Measurements from ENCODE around the gene USP7. TPM values are rescaled to one million over a fixed set of nuclear protein-coding genes. Genes with fewer than 3 reads are reported as not detected.
A peak's percentile ranks its signal among the peaks of the same experiment; 100 is the strongest.
"Not testable (repeated sequence)": the region's sequence is repeated elsewhere in the genome, so short reads cannot be mapped to it uniquely, and the experiment has no call there.

USP7 gene
- polyA plus RNA-seq, 3 donors = 2.4 to 31.7 (median 4.1) TPM

GRCh38 chr16:8874388-8874787 is 89.3 kb downstream of the USP7 start:
- DNase-seq = no peak
- Histone ChIP-seq H3K9me3 (replicated peaks in 1 of 2; ENCODE audit: control insufficient read depth in 1 of 2, insufficient read depth in 1 of 2, low read length in 2 of 2) (no peaks in the 10 kb centered on the region), H3K27me3 (ENCODE audit: control insufficient read depth in 2 of 2, insufficient read depth in 2 of 2, low read length in 2 of 2) (no peaks in the 10 kb centered on the region), H3K4me2 (replicated peaks; ENCODE audit: extremely low read depth, low read length, poor library complexity, severe bottlenecking) (no peak overlapping the region), H2AFZ (ENCODE audit: insufficient read depth, low read depth, low read length, poor library complexity, severe bottlenecking) (no peak overlapping the region), H3K9ac (ENCODE audit: insufficient read depth, low read length, poor library complexity, severe bottlenecking) (no peak overlapping the region), H4K20me1 (ENCODE audit: insufficient read depth, low read length) (no peaks in the 10 kb centered on the region), H3K4me3 (replicated peaks in 1 of 3; ENCODE audit: low read depth in 2 of 3, low read length in 3 of 3) (no peak overlapping the region), H3K36me3 (replicated peaks in 1 of 2; ENCODE audit: control insufficient read depth in 1 of 2, insufficient read depth in 2 of 2, low read length in 2 of 2) (no peaks in the 10 kb centered on the region), H3K4me1 (ENCODE audit: control insufficient read depth in 1 of 2, insufficient read depth in 2 of 2, low read length in 2 of 2) (peaks cover 19 to 27% of the 10 kb centered on the region in 2 donors), H3K27ac (ENCODE audit: low read depth in 1 of 2, low read length in 2 of 2) (no peak overlapping the region), H3K79me2 (ENCODE audit: insufficient read depth, low read length) (no peaks in the 10 kb centered on the region)
- intact Hi-C loops (cut with micrococcal nuclease) = no loop called here
- Mint-ChIP-seq H3K9me3 (no peaks in the 10 kb centered on the region), H3K36me3 (no peaks in the 10 kb centered on the region), H3K27me3 (ENCODE audit: low read depth in 3 of 3) (peaks cover 1 to 9% (median 6%) of the 10 kb centered on the region in 3 donors), H3K4me3 (no peak overlapping the region), H3K27ac (no peak overlapping the region), H3K4me1 (peaks cover 22% of the 10 kb centered on the region)
- WGBS (ENCODE audit: insufficient coverage) = 60% methylated on average over 5 of the region's 6 CpGs
- TF ChIP-seq CTCF (IDR thresholded peaks at IDR 0.05) = no peak

- H3K4me3 ChIP-seq (replicated peaks in 1 of 3; ENCODE audit: low read depth in 2 of 3, low read length in 3 of 3); H3K27me3 Mint-ChIP-seq (ENCODE audit: low read depth in 3 of 3); H3K4me3 Mint-ChIP-seq; H3K9ac ChIP-seq (ENCODE audit: insufficient read depth, low read length, poor library complexity, severe bottlenecking); H3K79me2 ChIP-seq (ENCODE audit: insufficient read depth, low read length); H3K27ac ChIP-seq (ENCODE audit: low read depth in 1 of 2, low read length in 2 of 2); H3K9me3 ChIP-seq (replicated peaks in 1 of 2; ENCODE audit: control insufficient read depth in 1 of 2, insufficient read depth in 1 of 2, low read length in 2 of 2); H3K9me3 Mint-ChIP-seq; DNase-seq; H3K27ac Mint-ChIP-seq; H2AFZ ChIP-seq (ENCODE audit: insufficient read depth, low read depth, low read length, poor library complexity, severe bottlenecking); intact Hi-C loops (cut with micrococcal nuclease); H4K20me1 ChIP-seq (ENCODE audit: insufficient read depth, low read length); H3K4me2 ChIP-seq (replicated peaks; ENCODE audit: extremely low read depth, low read length, poor library complexity, severe bottlenecking); H3K27me3 ChIP-seq (ENCODE audit: control insufficient read depth in 2 of 2, insufficient read depth in 2 of 2, low read length in 2 of 2); H3K36me3 ChIP-seq (replicated peaks in 1 of 2; ENCODE audit: control insufficient read depth in 1 of 2, insufficient read depth in 2 of 2, low read length in 2 of 2); H3K36me3 Mint-ChIP-seq: not testable (repeated sequence)
- H3K4me1 Mint-ChIP-seq = peaks cover 25% of the 10 kb centered on the region
- peaks cover 22 to 30% of the 10 kb centered on the region in 2 donors for H3K4me1 ChIP-seq (ENCODE audit: control insufficient read depth in 1 of 2, insufficient read depth in 2 of 2, low read length in 2 of 2)
- TF ChIP-seq CTCF (IDR thresholded peaks at IDR 0.05) = peak; percentile 23
- WGBS (ENCODE audit: insufficient coverage) = 100% methylated on average over 2 of the region's 7 CpGs
These were observed 89.9 kb downstream of the USP7 start for GRCh38 chr16:8873866-8874195.
